Stimulated activated effector memory CD8-positive, alpha-beta T cell treated with anti-CD3 and anti-CD28 coated beads, Interleukin-12 subunit alpha, Interleukin-12 subunit beta, amount 100 ng/mL, for 72 hours (primary cell): Measurements from ENCODE around the gene SMAD3.
"Not testable (repeated sequence)": the region's sequence is repeated elsewhere in the genome, so short reads cannot be mapped to it uniquely, and the experiment has no call there.

ENCODE experiments used
- ATAC-seq: fragments of 150-1000 bp; cut with Tn5 transposase; 2 replicates; pipeline ENCODE4 v1.10.0; 2021
- DNase-seq, 2 donors: peaks; one replicate each; pipeline ENCODE4 v3.0.0; 2021 to 2022; ENCODE audit warnings: low spot score in 2 of 2
- H3K27ac Mint-ChIP-seq: one replicate; pipeline ENCODE4 v1.8.0; 2022; ENCODE audit warnings: mild to moderate bottlenecking, mixed read lengths
- H3K36me3 Mint-ChIP-seq: one replicate; pipeline ENCODE4 v1.8.0; 2022; ENCODE audit warnings: mild to moderate bottlenecking, mixed read lengths
- H3K4me1 Mint-ChIP-seq: one replicate; pipeline ENCODE4 v1.8.0; 2022; ENCODE audit warnings: mixed read lengths
- H3K4me3 Mint-ChIP-seq: one replicate; pipeline ENCODE4 v1.8.0; 2022; ENCODE audit warnings: mild to moderate bottlenecking, mixed read lengths
- H3K9me3 Mint-ChIP-seq: one replicate; pipeline ENCODE4 v1.8.0; 2022; ENCODE audit warnings: mixed read lengths

SMAD3 gene

DNA sequence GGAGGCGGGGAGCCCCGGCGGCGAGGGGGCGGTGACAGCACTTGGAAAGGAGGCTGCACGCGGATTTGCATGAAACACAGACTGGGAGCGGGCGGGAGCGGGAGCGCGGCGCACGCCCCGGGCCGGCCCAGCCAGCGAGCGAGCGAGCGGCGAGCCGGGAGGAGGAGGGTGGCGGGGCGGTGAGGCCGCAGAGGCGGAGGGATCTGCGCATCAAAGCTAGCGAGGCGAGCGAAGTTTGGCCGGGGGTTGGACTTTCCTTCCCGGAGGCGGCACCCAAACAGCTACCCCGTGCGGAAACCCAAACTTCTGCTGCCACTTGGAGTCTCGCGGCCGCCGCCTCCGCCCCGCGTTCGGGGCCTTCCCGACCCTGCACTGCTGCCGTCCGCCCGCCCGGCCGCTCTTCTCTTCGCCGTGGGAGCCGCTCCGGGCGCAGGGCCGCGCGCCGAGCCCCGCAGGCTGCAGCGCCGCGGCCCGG lies at the start of gene SMAD3:
Gene SMAD3, plus strand, starts transcription at position 72 of the 475 bp plus-strand sequence. CDS start 553 bp downstream, outside the sequence.
- peak within 1 kb of the TSS; percentile 96 for H3K4me3 Mint-ChIP-seq
- peak within 1 kb of the TSS; percentile 93 for H3K27ac Mint-ChIP-seq
- peaks cover 60% of the 10 kb centered on the region for H3K4me1 Mint-ChIP-seq
- H3K36me3 Mint-ChIP-seq, result peaks cover 22% of the 10 kb centered on the region
- ATAC-seq (peak; percentile 75), DNase-seq (peak; percentile 49 to 85)
- H3K9me3 Mint-ChIP-seq, result no peaks in the 10 kb centered on the region

DNA sequence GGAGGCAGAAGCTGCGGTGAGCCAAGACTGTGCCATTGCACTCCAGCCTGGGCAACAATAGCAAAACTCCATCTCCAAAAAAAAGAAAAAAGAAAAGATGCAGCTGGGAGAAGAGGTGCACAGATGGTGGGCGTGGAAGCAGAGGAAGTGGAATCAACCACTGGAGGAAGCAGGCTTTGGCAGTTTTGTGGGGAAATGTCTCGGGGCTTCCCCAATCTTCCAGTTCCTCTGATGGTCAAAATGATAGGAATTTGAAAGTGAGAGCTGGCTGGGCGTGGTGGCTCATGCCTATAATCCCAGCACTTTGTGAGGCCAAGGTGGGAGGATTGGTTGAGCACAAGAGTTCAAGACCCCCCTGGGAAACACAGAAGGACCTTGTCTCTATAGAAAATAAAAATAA lies 48.1 kb upstream of the SMAD3 start:
- Mint-ChIP-seq H3K4me3 (no peak overlapping the region), H3K9me3 (no peaks in the 10 kb centered on the region), H3K4me1 (peaks cover 13% of the 10 kb centered on the region), H3K36me3 (no peaks in the 10 kb centered on the region), H3K27ac (no peak overlapping the region)
- DNase-seq (no peak), ATAC-seq (no peak)

DNA sequence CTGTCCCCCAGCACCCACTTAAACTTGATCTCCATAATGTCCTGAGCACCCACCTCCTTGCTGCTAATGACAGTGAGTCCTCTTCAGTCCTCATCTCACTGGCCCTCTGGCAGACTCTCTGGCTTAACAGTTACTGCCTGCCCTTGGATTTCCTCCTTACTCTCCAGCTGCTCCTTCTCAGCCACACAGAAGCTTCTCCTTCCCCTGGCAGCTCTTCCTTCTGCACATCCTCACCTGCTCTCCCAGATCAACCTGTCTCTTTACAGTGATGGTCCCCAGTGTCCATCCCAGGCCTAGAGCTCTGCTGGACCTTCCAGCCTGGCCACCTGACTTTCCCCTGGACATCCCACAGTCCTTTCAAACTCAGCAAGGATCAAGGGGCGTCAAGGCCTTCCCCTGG lies 47.4 kb upstream of the SMAD3 start:
- Mint-ChIP-seq H3K4me1 (peaks cover 19% of the 10 kb centered on the region), H3K36me3 (no peaks in the 10 kb centered on the region), H3K9me3 (no peaks in the 10 kb centered on the region), H3K27ac (no peak overlapping the region), H3K4me3 (no peak overlapping the region)
- no peak for ATAC-seq
- DNase-seq, result no peak

DNA sequence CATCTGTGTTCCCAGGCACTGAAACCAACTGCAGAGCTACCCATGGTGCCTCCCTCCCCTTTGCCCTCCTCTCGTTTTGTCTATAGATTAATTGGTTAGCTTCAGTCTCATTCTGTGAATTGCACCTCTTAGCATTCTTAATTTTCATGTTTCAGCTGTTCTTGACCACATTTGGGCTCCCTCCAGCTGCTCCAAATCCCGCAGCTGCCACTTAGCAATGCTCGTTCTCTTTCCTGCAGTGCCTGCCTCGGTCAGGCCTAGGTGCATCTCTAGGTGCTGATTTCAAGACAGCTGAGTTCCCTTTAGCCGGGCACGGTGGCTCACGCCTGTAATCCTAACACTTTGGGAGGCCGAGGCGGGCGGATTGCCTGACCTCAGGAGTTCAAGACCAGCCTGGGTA lies 47.0 kb upstream of the SMAD3 start:
- no peak for DNase-seq
- no peak overlapping the region for H3K27ac Mint-ChIP-seq
- ATAC-seq, result no peak
- H3K4me3 Mint-ChIP-seq, result no peak overlapping the region
- no peaks in the 10 kb centered on the region for H3K9me3 Mint-ChIP-seq
- no peaks in the 10 kb centered on the region for H3K36me3 Mint-ChIP-seq
- peaks cover 19% of the 10 kb centered on the region for H3K4me1 Mint-ChIP-seq

DNA sequence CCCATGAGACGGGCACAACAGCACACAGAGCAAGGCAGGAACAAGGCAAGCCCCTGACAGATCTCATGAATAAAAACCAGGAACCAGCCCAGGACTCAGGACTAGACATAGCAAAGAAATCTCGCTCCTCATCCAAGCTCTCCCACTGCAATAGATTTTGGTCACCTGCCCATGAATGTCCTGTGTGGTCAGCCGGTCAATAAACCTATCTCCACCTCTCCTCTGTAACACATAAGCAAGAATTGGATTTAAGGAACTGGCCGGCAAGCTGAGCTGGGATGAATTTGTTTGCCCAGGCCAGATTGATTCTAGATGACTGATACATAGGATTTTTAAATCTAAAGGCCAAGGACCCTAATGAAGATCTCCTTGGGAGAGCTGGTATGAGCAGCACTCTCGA lies 46.3 kb upstream of the SMAD3 start:
- Mint-ChIP-seq H3K27ac (no peak overlapping the region), H3K9me3 (no peaks in the 10 kb centered on the region), H3K4me3 (no peak overlapping the region), H3K4me1 (peaks cover 21% of the 10 kb centered on the region), H3K36me3 (no peaks in the 10 kb centered on the region)
- ATAC-seq (no peak), DNase-seq (no peak)

DNA sequence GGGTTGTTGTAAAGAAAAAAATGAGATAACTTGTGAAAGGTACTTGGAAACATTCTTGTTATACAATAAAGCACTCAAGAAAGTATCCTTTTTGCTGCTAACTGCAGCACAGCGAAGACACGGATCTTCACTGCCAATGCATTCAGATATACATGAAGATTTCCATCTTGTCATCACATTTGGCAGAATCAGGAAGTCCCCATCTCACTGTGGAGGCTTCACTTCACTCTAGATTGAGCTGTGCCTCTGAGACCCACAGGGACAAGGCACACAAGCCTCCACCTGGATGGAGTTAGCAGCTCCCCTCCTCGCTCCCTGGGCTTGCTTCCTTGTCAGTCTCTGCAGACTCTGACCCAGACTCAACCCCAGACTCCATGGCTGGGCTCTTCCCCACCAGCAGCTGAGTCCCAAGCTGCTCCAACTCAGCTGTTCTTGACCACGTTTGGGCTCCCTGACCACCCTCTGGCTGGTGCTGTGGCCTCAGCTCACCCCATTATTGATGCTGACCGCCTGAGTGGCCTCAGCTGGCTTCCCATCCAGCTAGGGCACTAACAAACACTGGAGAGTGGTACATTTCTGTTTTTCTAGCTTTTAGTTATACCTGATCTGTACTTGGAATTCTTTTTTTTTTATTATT lies 45.4 kb upstream of the SMAD3 start:
- Mint-ChIP-seq H3K27ac (no peak overlapping the region), H3K4me3 (no peak overlapping the region), H3K4me1 (peaks cover 31% of the 10 kb centered on the region), H3K36me3 (no peaks in the 10 kb centered on the region), H3K9me3 (no peaks in the 10 kb centered on the region)
- DNase-seq (no peak), ATAC-seq (no peak)

DNA sequence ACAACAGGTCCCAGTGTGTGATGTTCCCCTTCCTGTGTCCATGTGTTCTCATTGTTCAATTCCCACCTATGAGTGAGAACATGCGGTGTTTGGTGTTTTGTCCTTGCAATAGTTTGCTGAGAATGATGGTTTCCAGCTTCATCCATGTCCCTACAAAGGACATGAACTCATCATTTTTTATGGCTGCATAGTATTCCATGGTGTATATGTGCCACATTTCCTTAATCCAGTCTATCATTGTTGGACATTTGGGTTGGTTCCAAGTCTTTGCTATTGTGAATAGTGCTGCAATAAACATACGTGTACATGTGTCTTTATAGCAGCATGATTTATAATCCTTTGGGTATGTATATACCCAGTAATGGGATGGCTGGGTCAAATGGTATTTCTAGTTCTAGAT lies 44.7 kb upstream of the SMAD3 start:
- not testable (repeated sequence) for H3K9me3 Mint-ChIP-seq, DNase-seq, H3K27ac Mint-ChIP-seq, H3K4me3 Mint-ChIP-seq, ATAC-seq, H3K36me3 Mint-ChIP-seq
- peaks cover 37% of the 10 kb centered on the region for H3K4me1 Mint-ChIP-seq

DNA sequence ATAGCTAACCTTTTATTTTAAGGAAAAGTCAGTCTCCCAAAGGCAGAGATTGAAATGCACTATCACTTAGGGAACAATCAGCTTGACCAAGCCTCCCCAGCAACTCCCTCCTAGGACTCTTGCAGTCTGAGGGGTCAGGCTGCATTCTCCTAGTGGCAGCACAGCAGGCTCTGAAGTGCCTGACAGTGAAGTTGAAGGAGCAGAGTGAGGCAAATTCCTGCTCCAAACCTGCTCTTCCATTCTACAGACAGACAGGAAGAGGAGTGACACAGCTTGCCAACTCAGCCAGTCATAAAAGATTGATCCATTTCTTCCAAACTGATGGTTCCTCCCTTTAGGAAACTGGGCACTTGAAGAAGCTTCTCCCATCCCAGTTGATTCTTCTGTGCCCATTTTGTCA lies 43.9 kb upstream of the SMAD3 start:
- peaks cover 40% of the 10 kb centered on the region for H3K4me1 Mint-ChIP-seq
- DNase-seq, result no peak
- no peak for ATAC-seq
- no peak overlapping the region for H3K4me3 Mint-ChIP-seq
- no peaks in the 10 kb centered on the region for H3K36me3 Mint-ChIP-seq
- H3K9me3 Mint-ChIP-seq, result no peaks in the 10 kb centered on the region
- H3K27ac Mint-ChIP-seq, result no peak overlapping the region

DNA sequence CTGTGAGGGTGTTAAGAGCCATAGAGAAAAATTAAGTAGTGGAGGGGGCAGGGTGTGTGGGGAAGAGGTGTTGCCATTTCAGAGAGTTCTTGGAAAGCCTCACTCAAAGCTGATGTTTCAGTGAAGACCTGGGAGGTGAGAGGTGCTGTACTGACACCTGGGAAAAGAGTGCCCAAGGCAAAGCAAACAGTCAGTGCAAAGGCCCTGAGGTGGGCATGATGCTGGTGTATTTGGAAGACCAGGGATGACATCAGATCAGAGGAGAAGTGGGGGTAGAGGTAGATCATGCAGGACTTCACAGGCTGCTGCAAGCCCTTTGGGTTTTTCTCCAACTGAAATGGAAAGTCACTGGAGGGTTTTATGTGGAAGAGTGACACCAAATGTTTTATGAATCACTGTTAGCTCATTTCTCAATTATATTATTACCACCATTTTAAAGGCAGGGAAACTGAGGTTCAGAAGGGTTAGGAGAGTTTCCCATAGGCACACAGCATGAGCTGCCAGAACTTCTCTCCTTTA lies 42.8 kb upstream of the SMAD3 start:
- Mint-ChIP-seq H3K9me3 (no peaks in the 10 kb centered on the region), H3K36me3 (no peaks in the 10 kb centered on the region), H3K27ac (no peak overlapping the region), H3K4me3 (no peak overlapping the region), H3K4me1 (peaks cover 36% of the 10 kb centered on the region)
- ATAC-seq, result no peak
- DNase-seq, result no peak

DNA sequence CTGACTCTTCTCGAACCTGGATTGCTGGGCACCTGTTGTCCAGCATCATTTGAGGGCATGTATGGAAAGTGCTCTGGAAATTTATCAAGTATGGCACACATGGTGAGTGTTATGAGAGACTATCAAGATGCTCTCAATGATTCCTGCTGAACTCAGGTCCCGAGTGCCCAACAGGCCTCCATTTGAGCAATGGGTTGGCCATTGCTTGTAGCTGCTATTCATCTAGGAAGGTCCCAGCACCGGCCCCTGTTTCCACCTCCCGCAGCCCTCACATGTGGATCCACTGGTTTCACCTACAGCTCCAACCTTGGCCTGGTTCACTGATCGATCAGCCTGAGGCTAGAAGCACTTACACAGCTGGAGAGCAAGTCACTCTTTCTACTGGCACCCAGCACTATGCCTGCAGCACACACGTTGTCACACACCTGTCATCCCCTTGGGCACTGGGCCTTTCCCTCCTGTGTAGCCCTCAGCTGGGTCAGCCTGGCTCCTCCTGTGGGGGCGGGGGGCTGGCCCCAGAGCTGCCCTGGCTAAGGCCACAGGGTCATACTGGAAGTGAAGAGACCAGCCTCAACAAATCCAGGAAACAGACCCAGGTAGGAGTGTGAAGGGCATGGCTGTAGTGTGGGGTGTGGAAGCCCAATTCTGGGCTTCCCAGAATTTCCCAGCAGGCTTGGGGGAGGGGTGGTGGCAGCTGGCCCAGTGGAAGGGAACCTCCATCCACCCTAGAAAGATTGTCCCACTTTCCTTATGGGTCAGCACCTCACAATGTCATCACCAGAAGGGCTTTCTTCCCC lies 41.7 kb upstream of the SMAD3 start:
- no peak for ATAC-seq
- DNase-seq, result no peak
- Mint-ChIP-seq H3K36me3 (no peaks in the 10 kb centered on the region), H3K4me3 (no peak overlapping the region), H3K4me1 (peaks cover 29% of the 10 kb centered on the region), H3K27ac (peak overlapping the region; percentile 8), H3K9me3 (no peaks in the 10 kb centered on the region)

DNA sequence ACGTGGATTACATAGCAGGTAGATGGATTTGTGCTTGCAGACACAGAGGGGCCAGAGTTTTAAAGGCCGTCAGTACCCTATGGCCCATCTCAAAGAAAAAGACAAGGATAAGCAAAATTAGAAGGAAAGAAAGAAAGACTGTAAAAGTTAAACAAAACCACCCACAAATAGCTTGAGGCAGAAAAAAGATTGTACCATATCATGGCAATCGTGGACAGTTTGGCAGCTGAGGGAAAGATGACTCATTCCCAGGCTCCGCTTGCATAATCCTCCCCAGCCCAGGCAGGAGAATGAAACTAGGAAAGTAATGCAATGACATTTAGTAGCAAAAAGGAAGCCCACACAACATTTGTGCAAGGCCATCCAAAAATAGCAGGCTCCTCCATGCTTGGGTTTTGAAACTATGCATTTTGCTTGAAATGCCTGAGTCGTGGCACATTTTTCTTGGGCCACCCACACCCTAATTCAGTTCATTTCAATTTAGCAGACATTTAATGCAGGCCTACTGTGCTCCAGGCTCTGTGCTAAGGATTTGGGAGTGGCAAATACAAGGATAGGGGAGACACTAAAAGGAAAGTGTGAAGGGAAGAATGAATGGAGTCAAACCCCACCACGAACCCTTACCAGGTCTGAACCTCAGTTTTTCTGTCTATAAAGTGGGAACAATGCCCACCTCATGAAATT lies 40.9 kb upstream of the SMAD3 start:
- ATAC-seq (peak; percentile 58), DNase-seq (no peak)
- H3K36me3 Mint-ChIP-seq, result no peaks in the 10 kb centered on the region
- no peaks in the 10 kb centered on the region for H3K9me3 Mint-ChIP-seq
- peaks cover 29% of the 10 kb centered on the region for H3K4me1 Mint-ChIP-seq
- no peak overlapping the region for H3K4me3 Mint-ChIP-seq
- peak overlapping the region; percentile 63 for H3K27ac Mint-ChIP-seq

DNA sequence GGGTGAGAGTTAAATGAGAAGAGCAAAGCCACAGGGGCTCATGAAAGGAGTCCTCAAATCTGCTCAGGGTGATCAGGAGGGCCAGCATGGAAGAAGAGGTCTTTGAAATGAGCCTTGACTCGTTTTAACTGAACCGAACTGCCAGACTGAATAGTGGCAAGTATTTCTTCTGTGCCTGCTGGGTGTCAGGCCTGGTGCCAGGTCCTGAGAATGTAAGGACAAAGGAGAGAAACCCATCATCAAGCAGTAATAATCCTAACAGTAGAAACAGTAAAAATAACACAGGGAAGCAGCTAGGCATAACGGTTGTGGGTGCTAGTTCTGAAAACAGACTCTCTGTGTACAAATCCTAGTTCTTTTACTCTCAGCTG lies 40.4 kb upstream of the SMAD3 start:
- H3K9me3 Mint-ChIP-seq, result no peaks in the 10 kb centered on the region
- no peak for ATAC-seq
- peak overlapping the region; percentile 63 for H3K27ac Mint-ChIP-seq
- no peak overlapping the region for H3K4me3 Mint-ChIP-seq
- peaks cover 29% of the 10 kb centered on the region for H3K4me1 Mint-ChIP-seq
- no peak for DNase-seq
- no peaks in the 10 kb centered on the region for H3K36me3 Mint-ChIP-seq

DNA sequence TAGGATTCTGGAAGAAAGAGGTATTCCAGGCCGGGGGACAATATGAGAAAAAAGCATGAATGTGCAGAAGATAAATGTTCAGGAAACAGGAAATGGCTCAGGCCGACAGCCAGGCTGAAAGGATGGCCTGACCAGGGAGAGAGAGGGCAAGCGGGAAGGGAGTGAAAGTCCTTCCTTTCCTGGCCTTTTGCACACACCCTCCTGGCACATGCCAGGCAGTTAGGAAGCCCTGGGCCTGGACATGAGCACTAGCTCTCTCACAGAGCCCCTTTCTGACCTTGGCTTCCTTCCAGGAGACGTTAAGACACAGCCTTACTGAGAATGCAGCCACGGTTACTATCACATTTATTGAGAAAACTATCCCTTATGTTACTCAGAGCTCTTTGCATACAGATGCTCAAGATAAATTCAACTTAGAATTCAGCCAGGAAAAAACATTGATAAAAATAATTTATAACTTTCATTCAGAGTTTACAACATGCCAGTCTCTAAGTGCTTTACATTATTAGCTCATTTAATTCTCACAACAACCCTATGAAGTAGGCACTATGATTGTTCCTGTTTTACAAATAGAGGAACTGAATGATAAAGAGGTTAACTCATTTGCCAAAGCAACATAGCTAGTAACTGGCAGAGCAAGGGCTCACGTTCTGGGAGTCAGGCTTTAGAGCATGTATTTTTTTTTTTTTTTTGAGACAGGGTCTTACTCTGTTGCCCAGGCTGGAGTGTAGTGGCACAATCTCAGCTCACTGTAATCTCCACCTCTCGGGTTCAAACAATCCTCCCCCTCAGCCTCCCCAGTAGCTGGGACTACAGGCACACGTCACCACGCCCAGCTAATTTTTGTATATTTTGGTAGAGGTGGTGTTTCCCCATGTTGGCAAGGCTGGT lies 39.4 kb upstream of the SMAD3 start:
- DNase-seq, result no peak
- no peaks in the 10 kb centered on the region for H3K9me3 Mint-ChIP-seq
- no peaks in the 10 kb centered on the region for H3K36me3 Mint-ChIP-seq
- H3K4me1 Mint-ChIP-seq, result peaks cover 29% of the 10 kb centered on the region
- H3K4me3 Mint-ChIP-seq, result no peak overlapping the region
- H3K27ac Mint-ChIP-seq, result peak overlapping the region; percentile 50
- no peak for ATAC-seq

DNA sequence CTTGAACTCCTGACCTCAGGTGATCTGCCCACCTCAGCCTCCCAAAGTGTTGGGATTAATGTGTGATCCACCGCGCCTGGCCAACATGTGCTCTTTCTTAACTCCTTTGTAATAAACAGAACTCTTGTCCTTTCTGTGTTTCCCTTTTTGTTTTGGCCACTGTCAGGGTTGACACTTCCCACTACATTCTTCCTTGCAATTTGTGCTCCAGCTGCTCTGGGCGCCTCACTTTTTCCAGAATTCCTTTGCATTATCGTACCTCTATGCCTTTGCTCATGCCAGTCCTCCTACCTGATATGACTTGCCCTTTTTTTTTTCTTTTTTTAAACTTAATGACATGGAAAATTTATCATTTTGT lies 38.8 kb upstream of the SMAD3 start:
- Mint-ChIP-seq H3K36me3 (no peaks in the 10 kb centered on the region), H3K9me3 (no peaks in the 10 kb centered on the region), H3K27ac (no peak overlapping the region), H3K4me3 (no peak overlapping the region), H3K4me1 (peaks cover 29% of the 10 kb centered on the region)
- ATAC-seq (no peak), DNase-seq (no peak)

DNA sequence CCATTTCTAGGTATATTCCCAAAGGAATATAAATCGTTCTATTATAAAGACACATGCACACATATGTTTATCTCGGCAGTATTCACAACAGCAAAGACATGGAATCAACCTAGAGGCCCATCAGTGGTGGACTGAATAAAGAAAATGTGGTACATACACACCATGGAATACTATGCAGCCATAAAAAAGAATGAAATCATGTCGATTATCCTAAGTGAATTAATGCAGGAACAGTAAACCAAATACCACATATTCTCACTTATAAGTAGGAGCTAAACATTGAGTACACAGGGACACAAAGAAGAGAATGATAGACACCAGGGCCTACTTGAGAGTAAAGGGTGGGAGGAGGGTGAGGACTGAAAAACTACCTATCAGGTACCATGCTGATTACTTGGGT lies 37.0 kb upstream of the SMAD3 start:
- not testable (repeated sequence) for ATAC-seq, H3K36me3 Mint-ChIP-seq, H3K9me3 Mint-ChIP-seq, H3K27ac Mint-ChIP-seq, DNase-seq, H3K4me3 Mint-ChIP-seq
- H3K4me1 Mint-ChIP-seq, result peaks cover 22% of the 10 kb centered on the region
